IMR-90 (cell line): Measurements from ENCODE around the gene TRAPPC3. TPM values are rescaled to one million over a fixed set of nuclear protein-coding genes. Genes with fewer than 3 reads are reported as not detected.

Experiments used
- ATAC-seq: fragments of 200-7000 bp; cut with Tn5 transposase; 2 replicates; pipeline ENCODE4 v1.9.1; 2020; ENCODE audit warnings: low read depth, mild to moderate bottlenecking, moderate library complexity
- BruUV-seq: library from RNA; stranded (reverse); fragments of 400-500 nt; replicated peaks from 2 replicates; lab custom pipeline; 2021; lab: Mats Ljungman, UMichigan
- CTCF ChIA-PET: fragments of 300-600 bp; formaldehyde crosslinking; extraction: SDS; loops from one replicate; lab custom pipeline; 2021; ENCODE audit warnings: antibody characterized with exemption; lab: Yijun Ruan, JAX
- POLR2A ChIA-PET: fragments of 300-600 bp; sonication (Branson Sonifier 250); formaldehyde crosslinking; loops from one replicate; lab custom pipeline; 2022; ENCODE audit warnings: antibody characterized with exemption; ENCODE audit not compliant: unreplicated experiment; lab: Charles Lee
- DNase-seq: peaks from one replicate; pipeline ENCODE4 v3.0.0; 2013
- H2AFZ ChIP-seq: replicated peaks from 2 replicates; pipeline ENCODE3; 2013; ENCODE audit warnings: low read length, mild to moderate bottlenecking; ENCODE audit not compliant: poor library complexity
- H2AK5ac ChIP-seq: 2 replicates; pipeline ENCODE4 v1.6.1; 2013; ENCODE audit warnings: low read depth, low read length, inconsistent platforms
- H2AK9ac ChIP-seq: replicated peaks from 2 replicates; pipeline ENCODE3; 2013; ENCODE audit warnings: mild to moderate bottlenecking, low read depth, low read length, moderate library complexity; ENCODE audit not compliant: poor library complexity
- H2BK120ac ChIP-seq: 2 replicates; pipeline ENCODE4 v1.6.1; 2013; ENCODE audit warnings: low read depth, low read length, inconsistent platforms
- H2BK15ac ChIP-seq: 3 replicates; pipeline ENCODE4 v1.6.1; 2013; ENCODE audit warnings: low read depth, low read length, inconsistent platforms
- H2BK20ac ChIP-seq: 2 replicates; pipeline ENCODE4 v1.6.1; 2013; ENCODE audit warnings: low read depth, mild to moderate bottlenecking, inconsistent platforms, low read length, moderate library complexity
- H2BK5ac ChIP-seq: 2 replicates; pipeline ENCODE4 v1.6.1; 2013; ENCODE audit warnings: mild to moderate bottlenecking, low read depth, low read length, inconsistent platforms; ENCODE audit not compliant: poor library complexity, severe bottlenecking
- H3K14ac ChIP-seq: replicated peaks from 2 replicates; pipeline ENCODE4 v1.6.1; 2013; ENCODE audit warnings: low read depth, low read length, inconsistent platforms
- H3K18ac ChIP-seq: 2 replicates; pipeline ENCODE4 v1.6.1; 2013; ENCODE audit warnings: low read depth, low read length, control low read depth
- H3K23ac ChIP-seq: 2 replicates; pipeline ENCODE4 v1.6.1; 2013; ENCODE audit warnings: low read depth, low read length, inconsistent platforms
- H3K27ac ChIP-seq: 2 replicates; pipeline ENCODE4 v1.5.1; 2013; ENCODE audit warnings: mild to moderate bottlenecking, control low read depth, low read length; ENCODE audit not compliant: insufficient read depth
- H3K27me3 ChIP-seq: 2 replicates; pipeline ENCODE4 v1.6.1; 2013; ENCODE audit warnings: low read length; ENCODE audit not compliant: control insufficient read depth, insufficient read depth
- H3K36me3 ChIP-seq: 2 replicates; pipeline ENCODE4 v1.6.1; 2013; ENCODE audit warnings: low read length, mixed read lengths; ENCODE audit not compliant: control insufficient read depth, insufficient read depth
- H3K4ac ChIP-seq: 2 replicates; pipeline ENCODE4 v1.6.1; 2013; ENCODE audit warnings: low read depth, low read length, inconsistent platforms
- H3K4me1 ChIP-seq: 2 replicates; pipeline ENCODE4 v1.6.1; 2013; ENCODE audit warnings: low read length, mixed read lengths; ENCODE audit not compliant: control insufficient read depth, insufficient read depth
- H3K4me2 ChIP-seq: 2 replicates; pipeline ENCODE4 v1.6.1; 2013; ENCODE audit warnings: low read depth, mild to moderate bottlenecking, control low read depth, low read length, moderate library complexity
- H3K4me3 ChIP-seq: 2 replicates; pipeline ENCODE4 v1.5.1; 2013; ENCODE audit warnings: low read depth, mild to moderate bottlenecking, control low read depth, low read length, moderate library complexity; ENCODE audit not compliant: insufficient read depth
- H3K56ac ChIP-seq: 2 replicates; pipeline ENCODE4 v1.6.1; 2013; ENCODE audit warnings: low read length, inconsistent platforms; ENCODE audit not compliant: insufficient read depth; ENCODE audit errors: extremely low read depth
- H3K79me1 ChIP-seq, 2 experiments: 2 replicates each; pipeline ENCODE4 v1.6.1; 2013; ENCODE audit warnings: low read length in 2 of 2, inconsistent platforms in 1 of 2, low read depth in 1 of 2
- H3K9ac ChIP-seq: 2 replicates; pipeline ENCODE4 v1.6.1; 2013; ENCODE audit warnings: low read depth, low read length, control low read depth
- H3K9me1 ChIP-seq: 2 replicates; pipeline ENCODE4 v1.6.1; 2013; ENCODE audit warnings: low read length, inconsistent platforms; ENCODE audit not compliant: insufficient read depth
- H3K9me3 ChIP-seq: 2 replicates; pipeline ENCODE4 v1.6.1; 2013; ENCODE audit warnings: low read length; ENCODE audit not compliant: control insufficient read depth, insufficient read depth
- H4K20me1 ChIP-seq: 2 replicates; pipeline ENCODE4 v1.6.1; 2013; ENCODE audit warnings: low read length, inconsistent platforms; ENCODE audit not compliant: insufficient read depth
- H4K5ac ChIP-seq: 2 replicates; pipeline ENCODE4 v1.6.1; 2013; ENCODE audit warnings: mild to moderate bottlenecking, low read depth, low read length, control low read depth
- H4K8ac ChIP-seq, 2 experiments: 2 replicates each; pipeline ENCODE4 v1.6.1; 2013; ENCODE audit warnings: low read depth in 2 of 2, low read length in 2 of 2, control low read depth in 1 of 2, inconsistent platforms in 1 of 2
- H4K91ac ChIP-seq: 2 replicates; pipeline ENCODE4 v1.6.1; 2013; ENCODE audit warnings: low read depth, low read length, inconsistent platforms; ENCODE audit not compliant: insufficient read depth
- BHLHE40 ChIP-seq: fragments of 150-350 bp; IDR thresholded peaks from 2 replicates; pipeline ENCODE4 v1.6.1; 2016; ENCODE audit warnings: mild to moderate bottlenecking, low read depth, low read length
- CEBPB ChIP-seq: IDR thresholded peaks from 2 replicates; pipeline ENCODE4 v1.6.1; 2012; ENCODE audit warnings: low read depth, low read length, improper control_type of control experiment
- CHD1 ChIP-seq: IDR thresholded peaks from 2 replicates; pipeline ENCODE4 v1.6.1; 2012; ENCODE audit warnings: low read depth, low read length, improper control_type of control experiment
- CTCF ChIP-seq: conservative IDR thresholded peaks from 2 replicates; pipeline ENCODE4 v1.5.1; 2012; ENCODE audit warnings: mild to moderate bottlenecking, low read depth, low read length, improper control_type of control experiment
- ELK1 ChIP-seq: fragments of 150-350 bp; IDR thresholded peaks from 2 replicates; pipeline ENCODE4 v1.6.1; 2016; ENCODE audit warnings: low read depth, mild to moderate bottlenecking, low read length, moderate library complexity, borderline replicate concordance
- FOS ChIP-seq: fragments of 150-350 bp; IDR thresholded peaks from 2 replicates; pipeline ENCODE4 v1.6.1; 2016; ENCODE audit warnings: low read depth, low read length
- MAFK ChIP-seq: IDR thresholded peaks from 2 replicates; pipeline ENCODE4 v1.6.1; 2012; ENCODE audit warnings: low read depth, low read length, improper control_type of control experiment
- MAZ ChIP-seq: IDR thresholded peaks from 2 replicates; pipeline ENCODE4 v1.6.1; 2012; ENCODE audit warnings: low read depth, mild to moderate bottlenecking, low read length, improper control_type of control experiment, moderate library complexity, borderline replicate concordance
- MXI1 ChIP-seq: IDR thresholded peaks from 2 replicates; pipeline ENCODE4 v1.6.1; 2012; ENCODE audit warnings: low read depth, mild to moderate bottlenecking, low read length, moderate library complexity, borderline replicate concordance
- NFE2L2 ChIP-seq: fragments of 150-350 bp; IDR thresholded peaks from 2 replicates; pipeline ENCODE4 v1.6.1; 2016; ENCODE audit warnings: low read depth, mild to moderate bottlenecking, low read length
- POLR2A ChIP-seq: IDR thresholded peaks from 2 replicates; pipeline ENCODE4 v1.6.1; 2012; ENCODE audit warnings: mild to moderate bottlenecking, low read depth, low read length
- RAD21 ChIP-seq: IDR thresholded peaks from 2 replicates; pipeline ENCODE4 v1.6.1; 2012; ENCODE audit warnings: low read length, improper control_type of control experiment
- RCOR1 ChIP-seq: IDR thresholded peaks from 2 replicates; pipeline ENCODE4 v1.6.1; 2012; ENCODE audit warnings: mild to moderate bottlenecking, low read length, improper control_type of control experiment; ENCODE audit not compliant: insufficient replicate concordance
- RFX5 ChIP-seq: IDR thresholded peaks from 2 replicates; pipeline ENCODE4 v1.8.0; 2012; ENCODE audit warnings: low read depth, mild to moderate bottlenecking, low read length, moderate library complexity
- SMC3 ChIP-seq: fragments of 150-350 bp; IDR thresholded peaks from 2 replicates; pipeline ENCODE4 v1.6.1; 2016; ENCODE audit warnings: low read depth, mild to moderate bottlenecking, antibody characterized with exemption, low read length, moderate library complexity
- USF2 ChIP-seq: fragments of 150-350 bp; IDR thresholded peaks from 2 replicates; pipeline ENCODE4 v1.6.1; 2017; ENCODE audit warnings: mild to moderate bottlenecking, antibody characterized with exemption, low read length, low read depth
- WGBS, 2 experiments: methylation state at CpG; one replicate each; pipeline versions ENCODE4 v1.1.5 to v1.1.7; 2013; ENCODE audit warnings: missing lambda C conversion rate in 2 of 2; ENCODE audit not compliant: insufficient read length in 1 of 2; ENCODE audit errors: extremely low coverage in 2 of 2; 5-methylcytosine and 5-hydroxymethylcytosine counted together
- dilution Hi-C: fragments of 300-500 bp; cut with HindIII; formaldehyde crosslinking; loops from one replicate; pipeline ENCODE4 v1.14.3; 2018; ENCODE audit warnings: low sequenced_read_pairs; ENCODE audit not compliant: unreplicated experiment
- in situ Hi-C: fragments of 300-500 bp; cut with MboI; formaldehyde crosslinking; loops from 3 replicates; pipeline ENCODE4 v1.14.3; 2019; ENCODE audit warnings: low sequenced_read_pairs, inconsistent platforms, mixed read lengths
- intact Hi-C: fragments of 100-400 bp; cut with micrococcal nuclease; formaldehyde crosslinking; loops from 2 replicates; pipeline ENCODE4 v1.10.0; 2022
- polyA plus RNA-seq, 3 experiments: library from polyadenylated mRNA; depleted of rRNA; stranded (reverse); fragments of >200 nt; gene quantifications; 2 replicates each; pipeline ENCODE4 v1.2.3, GENCODE V29; 2012; ENCODE audit warnings: low replicate concordance in 1 of 3
- total RNA-seq: library from RNA; depleted of rRNA; stranded (reverse); fragments of >200 nt; gene quantifications from 2 replicates; pipeline ENCODE4 v1.2.3, GENCODE V29; 2012

The TRAPPC3 gene
- total and polyA plus RNA-seq, 2 of the 4 experiments (the other 2 are of a cell fraction): 76.0 to 77.8 TPM

DNA sequence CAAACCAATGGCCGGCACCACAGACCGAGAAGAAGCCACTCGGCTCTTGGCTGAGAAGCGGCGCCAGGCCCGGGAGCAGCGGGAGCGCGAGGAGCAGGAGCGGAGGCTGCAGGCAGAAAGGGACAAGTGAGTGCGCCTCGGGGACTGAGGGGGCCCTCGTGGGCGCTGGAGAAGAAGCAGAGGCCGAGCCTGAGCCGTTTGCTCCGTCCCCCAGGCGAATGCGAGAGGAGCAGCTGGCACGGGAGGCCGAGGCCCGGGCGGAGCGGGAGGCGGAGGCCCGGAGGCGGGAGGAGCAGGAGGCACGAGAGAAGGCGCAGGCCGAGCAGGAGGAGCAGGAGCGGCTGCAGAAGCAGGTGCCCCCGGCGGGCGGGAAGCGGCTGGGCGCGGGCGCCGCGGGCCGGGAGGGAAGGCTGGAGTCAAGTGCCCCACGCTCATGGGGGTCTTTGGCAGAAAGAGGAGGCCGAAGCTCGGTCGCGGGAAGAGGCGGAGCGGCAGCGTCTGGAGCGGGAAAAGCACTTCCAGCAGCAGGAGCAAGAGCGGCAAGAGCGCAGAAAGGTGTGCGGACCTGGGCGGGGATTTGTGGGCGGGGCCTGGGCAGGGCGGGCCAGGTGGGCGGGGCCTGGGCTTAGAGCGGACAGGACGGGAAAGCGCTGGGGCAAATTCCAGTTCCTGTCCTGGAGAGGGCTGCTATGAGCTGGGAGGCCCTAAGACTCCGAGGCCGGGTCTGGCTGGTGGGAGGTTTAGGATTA is 29.4 kb upstream of the TRAPPC3 start:
- Histone ChIP-seq H3K4me2 (no peak overlapping the region), H2BK120ac (no peak overlapping the region), H2BK15ac (no peak overlapping the region), H3K23ac (no peak overlapping the region), H3K4me1 (peaks cover 2% of the 10 kb centered on the region; the same call in 1 of the 2 replicates), H2AK5ac (no peak overlapping the region), H4K91ac (no peak overlapping the region), H3K4me3 (no peak overlapping the region), H3K4ac (no peak overlapping the region), H3K9me3 (no peaks in the 10 kb centered on the region), H3K27me3 (no peaks in the 10 kb centered on the region), H2BK5ac (no peak overlapping the region), H3K79me1 (peaks cover 38 to 67% of the 10 kb centered on the region in 2 experiments), H3K56ac (no peak overlapping the region), H3K18ac (no peak overlapping the region), H3K14ac (no peak overlapping the region), H3K9ac (no peak overlapping the region), H3K9me1 (no peaks in the 10 kb centered on the region; the same call in 1 of the 2 replicates), H2BK20ac (no peak overlapping the region), H2AK9ac (no peak overlapping the region), H4K20me1 (peaks cover 41% of the 10 kb centered on the region), H2AFZ (no peak overlapping the region), H3K36me3 (peaks cover 80% of the 10 kb centered on the region), H3K27ac (no peak overlapping the region), H4K5ac (no peak overlapping the region), H4K8ac (no peak overlapping the region)
- TF ChIP-seq USF2: no peak
- no peak for TF ChIP-seq BHLHE40
- TF ChIP-seq FOS: no peak
- no peak for TF ChIP-seq CEBPB
- TF ChIP-seq RCOR1: no peak
- no peak for TF ChIP-seq MAZ
- no peak for TF ChIP-seq RFX5
- no peak for TF ChIP-seq ELK1
- no peak for TF ChIP-seq CTCF
- TF ChIP-seq MXI1: no peak
- no peak for TF ChIP-seq MAFK
- TF ChIP-seq NFE2L2: no peak
- TF ChIP-seq POLR2A: no peak
- TF ChIP-seq SMC3: no peak
- TF ChIP-seq RAD21: no peak
- TF ChIP-seq CHD1: no peak
- no TSS peak for BruUV-seq
- CTCF ChIA-PET: no interaction called here
- WGBS, 2 experiments: 85% methylated on average over 37 of the region's 62 CpGs; no CpG with 5 or more reads in 1 of the 2 experiments
- in situ Hi-C loops (no loop called here), dilution Hi-C loops (no loop called here), intact Hi-C loops (no loop called here)
- POLR2A ChIA-PET: no interaction called here
- DNase-seq (no peak), ATAC-seq (no peak)
